GM18507 (cell line): ENCODE results near the gene CTCF.
"Not testable (repeated sequence)": the region's sequence is repeated elsewhere in the genome, so short reads cannot be mapped to it uniquely, and the experiment has no call there.

ENCODE experiments used
- DNase-seq: peaks from one replicate; pipeline ENCODE4 v3.0.0; 2011; ENCODE audit warnings: low read depth; ENCODE audit not compliant: insufficient read length; ENCODE audit errors: extremely low spot score
- FAIRE-seq: peaks from 2 replicates; lab custom pipeline; 2011; peaks lifted over from hg19 to GRCh38; lab: Jason Lieb, UNC

CTCF gene

GRCh38 chr16:67533987-67534386 lies 28.3 kb upstream of the CTCF start:
- FAIRE-seq: not testable (repeated sequence)

GRCh38 chr16:67534431-67534830 lies 27.9 kb upstream of the CTCF start:
- FAIRE-seq (no peak), DNase-seq (no peak)

More at GRCh38 chr16:67533987-67534386, 28.3 kb upstream of the CTCF start:
- DNase-seq: not testable (repeated sequence)

GRCh38 chr16:67535201-67535600 lies 27.1 kb upstream of the CTCF start:
- DNase-seq (no peak), FAIRE-seq (no peak)

- no peak for DNase-seq
- FAIRE-seq: no peak
These were observed 25.1 kb upstream of the CTCF start for GRCh38 chr16:67537270-67537635.

GRCh38 chr16:67537636-67538591 lies 24.4 kb upstream of the CTCF start:
- DNase-seq: no peak
- peak; percentile 41 for FAIRE-seq

GRCh38 chr16:67538666-67539101 lies 23.6 kb upstream of the CTCF start:
- DNase-seq (no peak), FAIRE-seq (no peak)

GRCh38 chr16:67539271-67539670 lies 23.1 kb upstream of the CTCF start:
- no peak for DNase-seq
- FAIRE-seq: no peak

GRCh38 chr16:67539691-67540635 lies 22.4 kb upstream of the CTCF start:
- FAIRE-seq (no peak), DNase-seq (no peak)

GRCh38 chr16:67540756-67541155 lies 21.6 kb upstream of the CTCF start:
- DNase-seq (no peak), FAIRE-seq (no peak)

- FAIRE-seq (no peak), DNase-seq (no peak)
These were observed 20.7 kb upstream of the CTCF start for GRCh38 chr16:67541391-67542263.

- peak; percentile 86 for FAIRE-seq
- DNase-seq: no peak
These were observed 19.9 kb upstream of the CTCF start for GRCh38 chr16:67542464-67542863.

GRCh38 chr16:67543036-67543435 lies 19.3 kb upstream of the CTCF start:
- FAIRE-seq (no peak), DNase-seq (no peak)

GRCh38 chr16:67543582-67543981 lies 18.7 kb upstream of the CTCF start:
- DNase-seq (no peak), FAIRE-seq (no peak)

GRCh38 chr16:67544329-67544841 lies 17.9 kb upstream of the CTCF start:
- FAIRE-seq (no peak), DNase-seq (no peak)

- FAIRE-seq (no peak), DNase-seq (no peak)
These were observed 17.3 kb upstream of the CTCF start for GRCh38 chr16:67544844-67545664.

- FAIRE-seq: no peak
- DNase-seq: no peak
These were observed 16.7 kb upstream of the CTCF start for GRCh38 chr16:67545665-67546024.

- FAIRE-seq (no peak), DNase-seq (no peak)
These were observed 16.2 kb upstream of the CTCF start for GRCh38 chr16:67546091-67546501.

GRCh38 chr16:67546761-67547422 lies 15.4 kb upstream of the CTCF start:
- no peak for DNase-seq
- FAIRE-seq: peak; percentile 88
